Uterus (tissue), 2 donors: ENCODE measurements around the gene GLCE.

ENCODE experiments used
- CTCF ChIP-seq, 4 experiments: fragments of 200-600 bp in 2 of 4; fragments of 450-650 bp in 2 of 4; sonication (generic) in 2 of 4; IDR thresholded peaks; one replicate each; pipeline ENCODE4 v1.5.1; 2016 to 2019; ENCODE audit warnings: antibody characterized with exemption in 4 of 4, mild to moderate bottlenecking in 2 of 4, moderate library complexity in 1 of 4
- POLR2A ChIP-seq, 2 donors: fragments of 450-650 bp; IDR thresholded peaks; one replicate each; pipeline ENCODE4 v1.6.1; 2016; ENCODE audit warnings: antibody characterized with exemption in 2 of 2, mild to moderate bottlenecking in 1 of 2, moderate library complexity in 1 of 2

- TF ChIP-seq CTCF (IDR thresholded peaks at IDR 0.05) (no peak), POLR2A (IDR thresholded peaks at IDR 0.05) (no peak)
Observed at GRCh38 chr15:69280783-69281182, 120.3 kb downstream of the GLCE start.
